A673 (cell line): Measurements from ENCODE around the gene GPR22. TPM values are rescaled to one million over a fixed set of nuclear protein-coding genes. Genes with fewer than 3 reads are reported as not detected.

Source experiments
- BruUV-seq: library from RNA; stranded (reverse); fragments of 400-500 nt; replicated peaks from 2 replicates; lab custom pipeline; 2021; lab: Mats Ljungman, UMichigan
- CTCF ChIA-PET: fragments of 300-600 bp; sonication (Branson Sonifier 250); formaldehyde crosslinking; loops from one replicate; lab custom pipeline; 2022; ENCODE audit warnings: antibody characterized with exemption; lab: Charles Lee
- POLR2A ChIA-PET: fragments of 300-600 bp; sonication (Branson Sonifier 250); formaldehyde crosslinking; loops from one replicate; lab custom pipeline; 2022; ENCODE audit warnings: antibody characterized with exemption; ENCODE audit not compliant: low non-redundant PET; lab: Charles Lee
- DNase-seq: peaks from one replicate; pipeline ENCODE4 v3.0.0-alpha.2; 2015; ENCODE audit warnings: low spot score
- H3K27ac ChIP-seq: fragments of 200-600 bp; sonication (generic); 2 replicates; pipeline ENCODE4 v1.5.1; 2016; ENCODE audit warnings: mixed run types, low read depth, mild to moderate bottlenecking, mixed read lengths, antibody characterized with exemption, low read length; ENCODE audit not compliant: poor library complexity, severe bottlenecking
- H3K27me3 ChIP-seq: fragments of 200-600 bp; sonication (generic); replicated peaks from 2 replicates; pipeline ENCODE4 v1.6.1; 2017; ENCODE audit warnings: mixed run types, low read depth, mild to moderate bottlenecking, mixed read lengths, antibody characterized with exemption, low read length; ENCODE audit not compliant: insufficient read depth, poor library complexity
- H3K36me3 ChIP-seq: fragments of 200-600 bp; sonication (generic); 2 replicates; pipeline ENCODE4 v1.6.1; 2016; ENCODE audit warnings: mixed run types, mild to moderate bottlenecking, mixed read lengths, antibody characterized with exemption, low read length; ENCODE audit not compliant: insufficient read depth, poor library complexity, severe bottlenecking
- H3K4me1 ChIP-seq: fragments of 200-600 bp; sonication (generic); 2 replicates; pipeline ENCODE4 v1.6.1; 2017; ENCODE audit warnings: mixed run types, mild to moderate bottlenecking, mixed read lengths, antibody characterized with exemption, low read length; ENCODE audit not compliant: insufficient read depth, poor library complexity, severe bottlenecking
- H3K4me3 ChIP-seq: fragments of 200-600 bp; sonication (generic); 2 replicates; pipeline ENCODE4 v1.5.1; 2016; ENCODE audit warnings: low read depth, mixed run types, mild to moderate bottlenecking, mixed read lengths, low read length; ENCODE audit not compliant: poor library complexity, severe bottlenecking
- H3K9me3 ChIP-seq: fragments of 200-600 bp; sonication (generic); 2 replicates; pipeline ENCODE4 v1.6.1; 2016; ENCODE audit warnings: mixed run types, low read depth, mild to moderate bottlenecking, mixed read lengths, antibody characterized with exemption, low read length; ENCODE audit not compliant: poor library complexity, severe bottlenecking
- CTCF ChIP-seq: fragments of 300-800, 200-600 bp; sonication (generic); conservative IDR thresholded peaks from 2 replicates; pipeline ENCODE4 v1.5.1; 2017; ENCODE audit warnings: low read depth, mild to moderate bottlenecking, antibody characterized with exemption, low read length, moderate library complexity, mixed read lengths
- EZH2 ChIP-seq: fragments of 200-600 bp; sonication (generic); IDR thresholded peaks from 2 replicates; pipeline ENCODE4 v1.6.1; 2017; ENCODE audit warnings: borderline replicate concordance, low read depth, mild to moderate bottlenecking, mixed read lengths, antibody characterized with exemption, low read length; ENCODE audit not compliant: poor library complexity, severe bottlenecking
- intact Hi-C: fragments of 100-400 bp; cut with micrococcal nuclease; formaldehyde crosslinking; loops from one replicate; pipeline ENCODE4 v1.10.0; 2022; ENCODE audit not compliant: unreplicated experiment
- total RNA-seq: library from RNA; stranded (reverse); gene quantifications from 2 replicates; pipeline ENCODE4 v1.2.3, GENCODE V29; 2021

Gene GPR22
- total RNA-seq, 1 experiment from 2014 or later: not detected

GRCh38 chr7:107471292-107472070 is 1.6 kb downstream of the GPR22 start:
- H3K27ac ChIP-seq: no peak overlapping the region
- no peaks in the 10 kb centered on the region for H3K4me1 ChIP-seq
- CTCF ChIA-PET: no interaction called here

DNA sequence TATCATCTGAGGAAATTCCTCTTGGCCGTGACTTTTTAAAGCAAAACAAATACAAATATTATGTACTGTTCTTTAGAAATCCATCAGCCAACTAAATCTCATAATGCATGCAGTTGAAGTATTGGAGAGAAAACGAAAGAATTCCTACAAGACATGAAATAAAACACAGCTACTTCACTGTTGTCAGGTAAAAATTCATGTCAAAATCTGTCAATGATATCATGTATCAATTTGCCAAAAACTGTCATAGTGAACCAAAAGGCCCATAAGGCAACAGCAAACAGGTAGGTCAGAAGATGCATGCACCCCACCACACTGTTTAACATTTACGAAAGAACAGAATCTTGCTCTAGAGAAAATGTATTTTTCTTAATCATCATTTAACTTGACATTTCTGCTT is 2.3 kb downstream of the GPR22 start:
- no peaks in the 10 kb centered on the region for H3K4me1 ChIP-seq
- ChIA-PET CTCF (no interaction called here), POLR2A (no interaction called here)
- no peak overlapping the region for H3K4me3 ChIP-seq
- H3K36me3 ChIP-seq: no peaks in the 10 kb centered on the region
- intact Hi-C loops: loop anchor here (5.0 kb wide), 1 partner anchor 90 kb away; the partner anchor contains the start of genes COG5 and DUS4L
- DNase-seq: no peak
- no peak overlapping the region for H3K27ac ChIP-seq
- no peaks in the 10 kb centered on the region for H3K27me3 ChIP-seq
- no TSS peak for BruUV-seq
- no peaks in the 10 kb centered on the region for H3K9me3 ChIP-seq
- no peak for TF ChIP-seq EZH2
- TF ChIP-seq CTCF: no peak

More at GRCh38 chr7:107471292-107472070, 1.6 kb downstream of the GPR22 start:
- no peaks in the 10 kb centered on the region for H3K9me3 ChIP-seq
- H3K4me3 ChIP-seq: no peak overlapping the region
- no peaks in the 10 kb centered on the region for H3K27me3 ChIP-seq
- no TSS peak for BruUV-seq
- POLR2A ChIA-PET: no interaction called here
- H3K36me3 ChIP-seq: no peaks in the 10 kb centered on the region
- intact Hi-C loops: loop anchor here (5.0 kb wide), 1 partner anchor 91 kb away; the partner anchor contains the start of genes COG5 and DUS4L
- TF ChIP-seq EZH2 (no peak), CTCF (no peak)
- DNase-seq: no peak

- Histone ChIP-seq H3K36me3 (no peaks in the 10 kb centered on the region), H3K27ac (no peak overlapping the region), H3K27me3 (no peaks in the 10 kb centered on the region), H3K4me1 (no peaks in the 10 kb centered on the region), H3K4me3 (no peak overlapping the region), H3K9me3 (no peaks in the 10 kb centered on the region)
- POLR2A ChIA-PET: no interaction called here
- intact Hi-C loops: loop anchor here (5.0 kb wide), 1 partner anchor 88 kb away; the partner anchor contains the start of genes COG5 and DUS4L
- DNase-seq: no peak
- TF ChIP-seq CTCF (no peak), EZH2 (no peak)
- CTCF ChIA-PET: no interaction called here
- no TSS peak for BruUV-seq
Observed at GRCh38 chr7:107474104-107474521, 4.3 kb downstream of the GPR22 start.
